AG04449 (cell line): ENCODE results near the gene SERTAD4.

Experiments
- CTCF ChIA-PET: fragments of 350-600 bp; formaldehyde crosslinking; extraction: SDS; loops from one replicate; lab custom pipeline; 2021; ENCODE audit warnings: antibody characterized with exemption; lab: Yijun Ruan, JAX
- POLR2A ChIA-PET: fragments of 400-600, 350-600 bp; formaldehyde crosslinking; extraction: SDS; loops from one replicate; lab custom pipeline; 2020; ENCODE audit warnings: antibody characterized with exemption, inconsistent platforms; lab: Yijun Ruan, JAX
- DNase-seq: peaks from one replicate; pipeline ENCODE4 v3.0.0-alpha.2; 2010; ENCODE audit warnings: low read depth, low spot score
- H3K4me3 ChIP-seq: 2 replicates; pipeline ENCODE4 v1.5.1; 2011; ENCODE audit warnings: low read depth, mild to moderate bottlenecking, control low read depth, low read length
- TF ChIP-seq, protein P1 (sequence below): IDR thresholded peaks from one replicate; pipeline ENCODE4 v1.5.1; 2011; ENCODE audit warnings: mild to moderate bottlenecking, moderate library complexity, low read length, control low read depth, inconsistent platforms; ENCODE audit not compliant: insufficient read depth; ENCODE audit errors: missing control alignments

The SERTAD4 gene

DNA sequence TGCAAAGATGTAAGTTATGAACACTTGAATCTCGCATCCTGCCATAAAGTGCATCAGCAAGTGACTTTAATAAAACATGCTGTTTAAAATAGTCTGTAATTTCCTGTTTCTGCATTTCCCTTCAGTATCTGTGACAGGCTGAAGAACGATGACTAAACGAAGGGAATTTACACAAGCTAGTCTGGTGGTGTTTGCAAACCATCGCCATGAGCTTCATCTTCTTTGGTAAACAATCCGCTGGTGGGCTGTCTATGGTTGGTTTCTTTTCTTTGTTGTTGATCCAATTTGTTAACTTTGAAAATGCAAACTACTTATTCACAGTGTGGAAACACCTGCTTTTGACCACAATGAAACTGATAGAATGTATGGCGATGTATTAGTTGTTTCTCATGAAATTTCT, 13.9 kb downstream of the SERTAD4 start:
- ChIA-PET CTCF (interaction anchor here (1.4 kb wide), 1 partner anchor 103 kb away, joined by 4 read pairs; no protein-coding TSS in a partner anchor), POLR2A (interaction anchor here (0.6 kb wide), 1 partner anchor 64 kb away, joined by 3 read pairs; no protein-coding TSS in a partner anchor)
- TF ChIP-seq, protein P1, sequence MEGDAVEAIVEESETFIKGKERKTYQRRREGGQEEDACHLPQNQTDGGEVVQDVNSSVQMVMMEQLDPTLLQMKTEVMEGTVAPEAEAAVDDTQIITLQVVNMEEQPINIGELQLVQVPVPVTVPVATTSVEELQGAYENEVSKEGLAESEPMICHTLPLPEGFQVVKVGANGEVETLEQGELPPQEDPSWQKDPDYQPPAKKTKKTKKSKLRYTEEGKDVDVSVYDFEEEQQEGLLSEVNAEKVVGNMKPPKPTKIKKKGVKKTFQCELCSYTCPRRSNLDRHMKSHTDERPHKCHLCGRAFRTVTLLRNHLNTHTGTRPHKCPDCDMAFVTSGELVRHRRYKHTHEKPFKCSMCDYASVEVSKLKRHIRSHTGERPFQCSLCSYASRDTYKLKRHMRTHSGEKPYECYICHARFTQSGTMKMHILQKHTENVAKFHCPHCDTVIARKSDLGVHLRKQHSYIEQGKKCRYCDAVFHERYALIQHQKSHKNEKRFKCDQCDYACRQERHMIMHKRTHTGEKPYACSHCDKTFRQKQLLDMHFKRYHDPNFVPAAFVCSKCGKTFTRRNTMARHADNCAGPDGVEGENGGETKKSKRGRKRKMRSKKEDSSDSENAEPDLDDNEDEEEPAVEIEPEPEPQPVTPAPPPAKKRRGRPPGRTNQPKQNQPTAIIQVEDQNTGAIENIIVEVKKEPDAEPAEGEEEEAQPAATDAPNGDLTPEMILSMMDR = no peak
- no peak overlapping the region for H3K4me3 ChIP-seq
- DNase-seq = no peak

DNA sequence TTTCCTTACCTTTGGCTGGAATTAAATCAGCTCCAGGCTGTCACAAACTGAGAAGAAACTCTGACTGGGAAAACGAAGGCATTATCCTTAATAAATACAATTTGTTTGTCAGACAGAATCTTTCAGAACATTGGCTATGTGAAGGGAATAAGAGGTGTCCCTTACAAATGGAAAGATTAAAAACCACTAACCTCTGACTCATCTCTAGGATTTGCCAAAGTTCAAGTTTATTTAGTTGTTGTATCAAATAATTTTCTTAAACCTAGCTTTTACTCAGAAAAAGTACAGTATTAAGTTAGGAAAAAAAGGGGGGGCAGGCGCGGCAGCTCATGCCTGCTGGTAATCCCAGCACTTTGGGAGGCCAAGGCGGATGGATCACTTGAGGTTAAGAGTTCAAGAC, 15.7 kb downstream of the SERTAD4 start:
- TF ChIP-seq, protein P1 = no peak
- H3K4me3 ChIP-seq = no peak overlapping the region
- DNase-seq = no peak
- POLR2A ChIA-PET = no interaction called here
- CTCF ChIA-PET = interaction anchor here (0.7 kb wide), 1 partner anchor 10 kb away, joined by 3 read pairs; no protein-coding TSS in a partner anchor

DNA sequence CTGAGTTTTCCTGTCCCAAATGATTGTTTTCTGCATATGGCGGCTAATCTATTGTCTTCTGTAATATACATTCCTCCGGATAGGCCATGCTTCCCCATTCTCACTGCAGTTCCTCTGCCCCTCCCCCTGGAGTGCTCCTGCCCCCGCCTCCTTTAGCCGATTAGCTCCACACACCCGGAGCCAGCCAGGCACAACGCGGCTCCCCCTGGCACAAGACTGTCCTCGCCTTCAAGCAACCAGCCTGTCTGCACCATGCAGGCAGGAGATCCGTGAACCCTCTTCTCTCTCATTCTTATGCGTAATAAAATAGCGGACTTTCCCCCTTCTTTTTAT, 18.0 kb downstream of the SERTAD4 start:
- TF ChIP-seq, protein P1 = no peak
- ChIA-PET POLR2A (no interaction called here), CTCF (interaction anchor here (0.6 to 1.8 kb wide), 2 partner anchors 10 to 106 kb away, joined by 3 to 5 read pairs; no protein-coding TSS in a partner anchor)
- H3K4me3 ChIP-seq = no peak overlapping the region; the same call in 1 of the 2 replicates
- no peak for DNase-seq

DNA sequence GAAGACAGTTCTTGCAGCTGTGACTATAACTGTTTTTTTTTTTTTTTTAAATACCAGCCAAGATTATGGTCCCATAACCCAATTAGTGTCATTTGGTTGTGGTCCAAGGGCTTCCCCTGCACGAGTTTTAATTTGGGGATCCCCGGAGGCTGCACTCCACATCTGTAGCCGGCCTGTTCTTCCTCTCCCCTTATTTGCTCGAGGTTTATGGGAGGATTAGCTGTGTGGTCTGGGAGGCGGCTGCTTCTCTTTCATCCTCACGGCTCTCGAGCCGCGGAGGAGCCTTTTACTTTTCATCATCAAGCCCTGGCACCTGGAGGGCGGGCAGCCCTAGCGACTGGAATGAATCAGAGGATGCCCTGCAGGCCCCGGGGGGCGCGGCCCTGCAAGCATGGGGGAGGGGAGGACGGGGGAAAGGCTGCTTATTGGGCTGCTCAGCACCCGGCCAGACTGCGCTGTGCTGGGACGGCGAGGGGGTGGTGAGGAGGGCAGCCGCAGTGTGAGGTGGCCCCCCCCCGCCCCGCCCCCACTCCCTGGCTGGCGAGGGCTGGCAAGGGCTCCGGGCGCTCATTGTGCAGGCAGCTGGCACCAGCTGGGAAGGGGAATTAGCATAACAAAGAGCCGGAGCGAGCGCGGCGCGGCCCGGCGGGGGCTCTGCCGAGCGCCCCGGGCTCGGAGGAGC, 18.5 kb downstream of the SERTAD4 start:
- ChIA-PET CTCF (interaction anchor here (1.8 kb wide), 1 partner anchor 9 kb away, joined by 5 read pairs; no protein-coding TSS in a partner anchor), POLR2A (interaction anchor here (1.1 kb wide), 1 partner anchor 78 kb away, joined by 3 read pairs; no protein-coding TSS in a partner anchor)
- peak overlapping the region; percentile 44 for H3K4me3 ChIP-seq
- TF ChIP-seq, protein P1 = no peak
- DNase-seq = no peak

DNA sequence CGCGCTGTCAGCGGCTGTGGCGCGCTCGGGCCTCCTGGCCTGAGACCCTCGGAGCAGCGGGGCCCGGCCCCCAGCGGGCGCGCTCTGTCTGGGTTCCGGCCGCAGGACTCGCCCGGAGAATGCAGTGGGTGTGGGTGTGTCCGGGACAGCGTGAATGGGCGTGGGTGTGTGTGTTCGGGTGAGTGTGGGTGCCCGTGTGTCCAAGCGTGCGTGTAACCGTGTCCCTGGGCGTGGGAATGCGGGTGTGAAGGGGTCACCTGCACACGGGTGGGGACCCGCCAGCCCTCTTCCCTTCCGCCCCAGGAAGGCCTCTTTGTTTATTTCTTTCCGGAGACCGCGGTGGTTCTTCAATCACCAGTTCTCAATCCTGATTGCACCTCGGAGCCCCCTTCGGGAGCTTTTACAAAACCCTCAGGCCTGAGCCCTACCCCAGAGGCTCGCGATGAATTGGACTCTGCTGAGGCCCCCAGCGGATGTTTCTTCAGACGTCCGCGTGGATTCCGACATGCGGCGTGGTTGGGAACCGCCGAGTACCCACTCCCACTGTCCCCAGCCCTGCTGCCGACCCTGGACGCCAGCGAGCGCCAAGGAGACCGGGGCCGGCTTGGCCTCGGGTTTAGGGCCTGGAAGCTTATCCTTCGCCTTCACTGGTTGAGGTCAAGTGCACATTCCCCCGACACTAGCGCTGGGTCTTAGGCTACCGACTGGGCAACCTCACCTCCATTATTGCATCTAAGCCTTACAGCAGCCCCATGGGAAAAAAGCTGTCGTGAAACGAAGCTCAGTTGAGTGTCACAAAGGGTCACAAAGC, 19.3 kb downstream of the SERTAD4 start:
- CTCF ChIA-PET = no interaction called here
- POLR2A ChIA-PET = interaction anchor here (1.1 kb wide), 1 partner anchor 77 kb away, joined by 3 read pairs; no protein-coding TSS in a partner anchor

More for the DNA sequence above, 19.3 kb downstream of the SERTAD4 start:
- no peak for DNase-seq
- H3K4me3 ChIP-seq = peak overlapping the region; percentile 44
- TF ChIP-seq, protein P1 = no peak
